Kidney tubule cell (primary cell): ENCODE results near the gene LGALS12.
A peak's percentile ranks its signal among the peaks of the same experiment; 100 is the strongest.

Source experiments
- DNase-seq: peaks from one replicate; pipeline ENCODE4 v3.0.0-alpha.2; 2018; ENCODE audit warnings: low spot score

LGALS12 gene

DNA sequence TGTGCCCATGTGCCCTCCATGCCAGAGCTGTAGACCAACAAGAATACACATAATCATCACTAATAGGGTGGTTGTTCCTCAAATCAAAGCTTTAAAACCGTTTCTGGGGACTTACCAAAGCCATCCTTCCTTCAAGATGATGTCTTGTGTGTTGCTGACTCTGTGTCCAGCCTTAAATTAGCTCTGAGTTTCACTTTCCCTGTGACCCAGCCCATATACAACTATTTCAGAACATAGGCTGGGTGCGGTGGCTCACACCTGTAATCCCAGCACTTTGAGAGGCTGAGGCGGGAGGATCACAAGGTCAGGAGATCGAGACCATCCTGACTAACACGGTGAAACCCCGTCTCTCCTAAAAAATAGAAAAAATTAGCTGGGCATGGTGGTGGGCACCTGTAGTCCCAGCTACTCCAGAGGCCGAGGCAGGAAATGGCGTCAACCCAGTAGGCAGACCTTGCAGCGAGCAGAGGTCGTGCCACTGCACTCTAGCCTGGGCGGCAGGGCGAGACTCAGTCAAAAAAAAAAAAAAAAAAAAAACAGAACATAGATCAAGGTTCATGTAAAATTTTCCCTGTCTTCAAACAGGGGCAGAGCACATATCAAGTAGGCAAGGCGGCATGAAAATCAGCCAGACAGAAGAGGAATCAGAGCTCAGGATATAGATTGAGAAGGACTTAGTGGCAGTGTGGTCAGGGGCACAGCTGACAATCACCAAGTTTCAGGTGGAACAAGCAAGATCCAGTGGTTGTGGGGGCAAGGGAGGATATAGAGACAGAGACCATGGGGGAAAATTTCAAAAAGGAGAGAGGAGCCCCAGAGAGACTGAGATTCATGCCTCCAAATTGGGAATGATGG, 57.5 kb downstream of the LGALS12 start, which contains the start of gene PLAAT2:
PLAAT2 (minus strand) TSS at position 179 of the 855 bp plus-strand sequence; CDS start at position 124, 55 bp downstream.
- DNase-seq, result no peak

DNA sequence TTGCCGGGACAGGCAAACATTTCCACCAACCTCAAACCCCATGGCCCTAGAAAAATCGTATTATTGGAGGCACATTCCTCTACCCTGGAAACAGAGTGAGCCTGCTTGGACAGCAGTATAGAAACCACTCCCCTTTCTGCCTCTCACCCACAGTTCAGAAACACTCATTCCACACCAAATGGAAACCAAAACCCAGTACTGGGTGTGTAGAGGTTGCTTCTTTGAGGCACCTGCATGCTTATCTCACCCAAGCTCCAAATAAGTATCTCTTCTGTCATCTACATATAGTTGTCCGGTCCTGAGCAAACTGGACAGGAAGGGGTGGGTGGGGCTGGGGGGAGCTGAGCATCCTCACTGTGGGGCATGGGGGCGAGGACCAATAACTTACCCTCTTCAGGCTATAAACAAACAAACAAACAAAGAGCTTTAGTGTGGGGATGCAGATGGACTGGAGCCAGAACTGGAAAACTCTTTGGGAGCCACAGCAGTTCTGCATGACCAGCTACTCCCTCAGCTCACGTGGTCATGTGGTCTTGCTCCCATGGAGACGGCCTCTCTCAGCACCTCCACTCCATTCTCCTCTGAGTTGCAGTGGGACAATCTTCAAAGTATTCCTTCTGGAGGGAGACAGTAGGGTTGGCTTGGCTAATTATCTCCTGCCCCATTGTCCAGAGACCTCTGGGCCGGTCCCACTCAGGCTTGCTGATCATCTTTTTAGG, 58.3 kb downstream of the LGALS12 start:
- peak; percentile 67 for DNase-seq

DNA sequence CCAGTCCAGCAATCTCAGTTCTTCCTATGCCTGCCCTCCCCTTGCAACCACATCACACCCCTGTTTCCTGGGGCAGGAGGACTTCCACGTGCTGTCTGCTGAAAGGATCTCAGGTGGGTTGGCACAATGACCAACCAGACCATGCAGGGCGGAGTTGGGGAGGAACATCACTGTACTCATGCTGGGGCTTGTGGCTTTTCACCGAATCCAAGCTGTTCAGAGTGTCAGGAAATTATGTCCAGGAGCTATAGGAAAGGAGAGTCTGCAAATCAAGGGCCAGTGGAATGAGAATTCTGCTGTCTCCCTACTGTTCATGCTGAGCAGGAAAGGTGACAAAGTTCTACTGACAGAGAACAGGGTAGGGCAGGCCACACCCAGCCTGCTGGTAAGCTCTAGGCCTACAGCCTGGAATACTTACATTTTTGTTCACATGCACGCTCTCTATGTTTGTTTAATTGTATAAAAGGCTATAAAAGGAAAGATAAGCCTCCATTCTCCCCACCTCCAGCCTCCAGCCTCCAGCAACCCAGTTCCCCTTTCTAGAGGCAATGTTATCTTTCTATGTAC, 59.0 kb downstream of the LGALS12 start:
- peak; percentile 15 for DNase-seq
